SW 1271 (cell line): ENCODE measurements around the gene C3orf52.
"Not testable (repeated sequence)": the region's sequence is repeated elsewhere in the genome, so short reads cannot be mapped to it uniquely, and the experiment has no call there.

Experiments
- DNase-seq, 2 experiments: peaks; one replicate each; lab custom pipeline; 2025; lab: John Stamatoyannopoulos, UW

Gene C3orf52

GRCh38 chr3:112086076-112086854 is at the start of gene C3orf52:
Gene C3orf52 (plus strand): TSS chr3:112086389. CDS start chr3:112086408, 19 bp downstream.
- DNase-seq, result peak; percentile 70 to 84

- not testable (repeated sequence) for DNase-seq
Measured at GRCh38 chr3:112037194-112037593, 49.0 kb upstream of the C3orf52 start.

GRCh38 chr3:112038863-112039262 is 47.3 kb upstream of the C3orf52 start:
- DNase-seq, result no peak

GRCh38 chr3:112041321-112041720 is 44.9 kb upstream of the C3orf52 start:
- DNase-seq, result no peak

GRCh38 chr3:112042842-112043280 is 43.3 kb upstream of the C3orf52 start:
- no peak for DNase-seq

GRCh38 chr3:112043621-112044201 is 42.5 kb upstream of the C3orf52 start:
- peak; percentile 31 to 77 for DNase-seq

- DNase-seq, result no peak
Measured at GRCh38 chr3:112046599-112046998, 39.6 kb upstream of the C3orf52 start.

GRCh38 chr3:112047264-112047663 is 38.9 kb upstream of the C3orf52 start:
- no peak for DNase-seq

GRCh38 chr3:112048911-112049310 is 37.3 kb upstream of the C3orf52 start:
- DNase-seq, result no peak

- no peak for DNase-seq
Measured at GRCh38 chr3:112053229-112053628, 33.0 kb upstream of the C3orf52 start.

GRCh38 chr3:112056451-112056929 is 29.7 kb upstream of the C3orf52 start:
- no peak for DNase-seq

GRCh38 chr3:112059497-112059896 is 26.7 kb upstream of the C3orf52 start:
- no peak for DNase-seq

GRCh38 chr3:112061152-112061551 is 25.0 kb upstream of the C3orf52 start:
- DNase-seq, result no peak

- not testable (repeated sequence) for DNase-seq
Measured at GRCh38 chr3:112072387-112073060, 13.7 kb upstream of the C3orf52 start.

GRCh38 chr3:112074006-112074405 is 12.2 kb upstream of the C3orf52 start:
- DNase-seq, result no peak

- peak; percentile 39 to 84 for DNase-seq
Measured at GRCh38 chr3:112074616-112075497, 11.3 kb upstream of the C3orf52 start.

- DNase-seq, result no peak
Measured at GRCh38 chr3:112078125-112079083, 7.8 kb upstream of the C3orf52 start.

- DNase-seq, result no peak
Measured at GRCh38 chr3:112083239-112083638, 3.0 kb upstream of the C3orf52 start.

- no peak for DNase-seq
Measured at GRCh38 chr3:112084980-112085705, 1.0 kb upstream of the C3orf52 start.

GRCh38 chr3:112085735-112086075 is 484 bp upstream of the C3orf52 start:
- no peak for DNase-seq
